Neural progenitor cell (in vitro differentiated cells): Measurements from ENCODE around the gene FBXO15. TPM values are rescaled to one million over a fixed set of nuclear protein-coding genes. Genes with fewer than 3 reads are reported as not detected.

Source experiments
- DNase-seq: peaks from one replicate; pipeline ENCODE4 v3.0.0-alpha.2; 2016; ENCODE audit warnings: low spot score
- H2AFZ ChIP-seq: fragments of 200-600 bp; sonication (generic); replicated peaks from 2 replicates; pipeline ENCODE4 v1.6.1; 2016; ENCODE audit warnings: antibody characterized with exemption
- H3F3A ChIP-seq: fragments of 200-600 bp; sonication (generic); 2 replicates; pipeline ENCODE4 v1.6.1; 2016; ENCODE audit warnings: antibody characterized with exemption, low read depth
- H3K27ac ChIP-seq: fragments of 200-600 bp; sonication (generic); 2 replicates; pipeline ENCODE4 v1.5.1; 2016; ENCODE audit warnings: mild to moderate bottlenecking
- H3K27me3 ChIP-seq: fragments of 200-600 bp; sonication (generic); 2 replicates; pipeline ENCODE4 v1.6.1; 2016; ENCODE audit warnings: mild to moderate bottlenecking, moderate library complexity
- H3K36me3 ChIP-seq: fragments of 200-600 bp; sonication (generic); 2 replicates; pipeline ENCODE4 v1.5.1; 2016
- H3K4me1 ChIP-seq: fragments of 200-600 bp; sonication (generic); 2 replicates; pipeline ENCODE4 v1.6.1; 2016; ENCODE audit warnings: mixed run types
- H3K4me2 ChIP-seq: fragments of 200-600 bp; sonication (generic); 2 replicates; pipeline ENCODE4 v1.6.1; 2016
- H3K4me3 ChIP-seq: fragments of 200-600 bp; sonication (generic); 2 replicates; pipeline ENCODE4 v1.5.1; 2016
- H3K79me2 ChIP-seq: fragments of 200-600 bp; sonication (generic); 2 replicates; pipeline ENCODE4 v1.6.1; 2016; ENCODE audit warnings: low read depth
- H3K9ac ChIP-seq: fragments of 200-600 bp; sonication (generic); 2 replicates; pipeline ENCODE4 v1.6.1; 2016
- H3K9me3 ChIP-seq: fragments of 200-600 bp; sonication (generic); 2 replicates; pipeline ENCODE4 v1.5.1; 2016; ENCODE audit warnings: low read depth
- H4K20me1 ChIP-seq: fragments of 200-600 bp; sonication (generic); 2 replicates; pipeline ENCODE4 v1.6.1; 2016; ENCODE audit warnings: low read depth
- H3K27ac Mint-ChIP-seq: 3 replicates; pipeline ENCODE4 v1.8.0; 2021; ENCODE audit warnings: mixed read lengths
- H3K27me3 Mint-ChIP-seq: 2 replicates; pipeline ENCODE4 v1.8.0; 2022; ENCODE audit warnings: low read depth, mild to moderate bottlenecking, inconsistent platforms, moderate library complexity, mixed read lengths; ENCODE audit not compliant: insufficient read depth
- H3K36me3 Mint-ChIP-seq: 3 replicates; pipeline ENCODE4 v1.8.0; 2021; ENCODE audit warnings: mixed read lengths
- H3K4me1 Mint-ChIP-seq: 3 replicates; pipeline ENCODE4 v1.8.0; 2021; ENCODE audit warnings: mixed read lengths
- H3K4me3 Mint-ChIP-seq: 3 replicates; pipeline ENCODE4 v1.8.0; 2021; ENCODE audit warnings: mild to moderate bottlenecking, moderate library complexity, mixed read lengths
- H3K9me3 Mint-ChIP-seq: 3 replicates; pipeline ENCODE4 v1.8.0; 2020; ENCODE audit warnings: mixed read lengths
- CTCF ChIP-seq: fragments of 200-600 bp; sonication (generic); IDR thresholded peaks from 2 replicates; pipeline ENCODE4 v1.5.1; 2017; ENCODE audit warnings: antibody characterized with exemption, mild to moderate bottlenecking
- EZH2 ChIP-seq: fragments of 200-600 bp; sonication (generic); IDR thresholded peaks from 2 replicates; pipeline ENCODE4 v1.6.1; 2017; ENCODE audit warnings: antibody characterized with exemption, mild to moderate bottlenecking, moderate library complexity
- EZH2phosphoT487 ChIP-seq: fragments of 200-600 bp; sonication (generic); IDR thresholded peaks from 2 replicates; pipeline ENCODE4 v1.6.1; 2017; ENCODE audit warnings: antibody characterized with exemption
- total RNA-seq: library from RNA; depleted of rRNA; stranded (reverse); fragments of >200 nt; gene quantifications from 2 replicates; pipeline ENCODE4 v1.2.3, GENCODE V29; 2015; ENCODE audit warnings: low replicate concordance

FBXO15 gene
- total RNA-seq, 1 donor from 2014 or later, result 2.2 TPM

- no peak overlapping the region for H3K4me2 ChIP-seq
- H3K27ac ChIP-seq, result no peak overlapping the region
- Mint-ChIP-seq H3K27me3 (peaks cover 2% of the 10 kb centered on the region), H3K9me3 (peaks cover 25% of the 10 kb centered on the region), H3K4me3 (no peak overlapping the region), H3K27ac (no peak overlapping the region), H3K36me3 (peaks cover 6% of the 10 kb centered on the region), H3K4me1 (no peaks in the 10 kb centered on the region)
- H3F3A ChIP-seq, result no peaks in the 10 kb centered on the region
- H3K27me3 ChIP-seq, result no peaks in the 10 kb centered on the region
- no peaks in the 10 kb centered on the region for H3K36me3 ChIP-seq
- H2AFZ ChIP-seq, result no peak overlapping the region
- H3K9me3 ChIP-seq, result no peaks in the 10 kb centered on the region
- no peaks in the 10 kb centered on the region for H3K79me2 ChIP-seq
- H4K20me1 ChIP-seq, result no peaks in the 10 kb centered on the region
- DNase-seq, result no peak
- H3K4me1 ChIP-seq, result no peaks in the 10 kb centered on the region
- TF ChIP-seq CTCF (no peak), EZH2phosphoT487 (no peak), EZH2 (no peak)
- H3K9ac ChIP-seq, result no peak overlapping the region
- no peak overlapping the region for H3K4me3 ChIP-seq
Observed at GRCh38 chr18:74097803-74098202, 49.8 kb downstream of the FBXO15 start.

- H2AFZ ChIP-seq, result no peak overlapping the region
- no peaks in the 10 kb centered on the region for H3K27me3 ChIP-seq
- Mint-ChIP-seq H3K4me3 (no peak overlapping the region), H3K9me3 (peaks cover 36% of the 10 kb centered on the region), H3K27ac (no peak overlapping the region), H3K36me3 (peaks cover 9% of the 10 kb centered on the region), H3K4me1 (peaks cover 8% of the 10 kb centered on the region), H3K27me3 (peaks cover 6% of the 10 kb centered on the region)
- no peak for DNase-seq
- no peaks in the 10 kb centered on the region for H3K4me1 ChIP-seq
- no peak overlapping the region for H3K4me2 ChIP-seq
- no peak overlapping the region for H3K9ac ChIP-seq
- no peak overlapping the region for H3K4me3 ChIP-seq
- H3K9me3 ChIP-seq, result no peaks in the 10 kb centered on the region
- no peaks in the 10 kb centered on the region for H3F3A ChIP-seq
- H3K79me2 ChIP-seq, result no peaks in the 10 kb centered on the region
- H4K20me1 ChIP-seq, result no peaks in the 10 kb centered on the region
- no peaks in the 10 kb centered on the region for H3K36me3 ChIP-seq
- no peak for TF ChIP-seq CTCF
- no peak for TF ChIP-seq EZH2phosphoT487
- no peak for TF ChIP-seq EZH2
- H3K27ac ChIP-seq, result no peak overlapping the region
Observed at GRCh38 chr18:74092922-74093321, 54.7 kb downstream of the FBXO15 start.

GRCh38 chr18:74084184-74084855 is 63.3 kb downstream of the FBXO15 start:
- peaks cover 6% of the 10 kb centered on the region for H3K27me3 Mint-ChIP-seq
- Histone ChIP-seq H4K20me1 (no peaks in the 10 kb centered on the region), H3K27me3 (no peaks in the 10 kb centered on the region), H3K27ac (no peak overlapping the region), H2AFZ (peak overlapping the region; percentile 31), H3K4me1 (peaks cover 4% of the 10 kb centered on the region), H3F3A (no peaks in the 10 kb centered on the region), H3K4me2 (no peak overlapping the region), H3K9me3 (no peaks in the 10 kb centered on the region), H3K9ac (no peak overlapping the region), H3K36me3 (no peaks in the 10 kb centered on the region), H3K79me2 (no peaks in the 10 kb centered on the region), H3K4me3 (no peak overlapping the region)
- peaks cover 15% of the 10 kb centered on the region for H3K4me1 Mint-ChIP-seq
- H3K4me3 Mint-ChIP-seq, result no peak overlapping the region
- H3K36me3 Mint-ChIP-seq, result no peaks in the 10 kb centered on the region
- no peak for DNase-seq
- H3K9me3 Mint-ChIP-seq, result peaks cover 16% of the 10 kb centered on the region
- H3K27ac Mint-ChIP-seq, result no peak overlapping the region
- TF ChIP-seq EZH2phosphoT487 (no peak), CTCF (no peak), EZH2 (no peak)
